ENCODE results near the gene OR9Q1. TPM values are rescaled to one million over a fixed set of nuclear protein-coding genes. Genes with fewer than 3 reads are reported as not detected.
"Not testable (repeated sequence)": the region's sequence is repeated elsewhere in the genome, so short reads cannot be mapped to it uniquely, and the experiment has no call there.

The OR9Q1 gene
- total RNA-seq, 4 donors from 2014 or later = not detected

- H3K4me3 ChIP-seq = no peak overlapping the region
- H3K36me3 ChIP-seq = no peaks in the 10 kb centered on the region
- in situ Hi-C loops (cut with MboI; ENCODE audit: low sequenced_read_pairs in 4 of 4) = no loop called here
- ATAC-seq (no peak), DNase-seq (no peak)
- H3K4me1 ChIP-seq = no peaks in the 10 kb centered on the region
- intact Hi-C loops (cut with DNase I; ENCODE audit: low total_unique reads) = no loop called here
- H3K27me3 ChIP-seq = no peaks in the 10 kb centered on the region
- H3K9me3 ChIP-seq = no peaks in the 10 kb centered on the region
- TF ChIP-seq CTCF (IDR thresholded peaks at IDR 0.05 in 4 of 5, conservative IDR thresholded peaks at IDR 0.05 in 1 of 5) (no peak), POLR2A (IDR thresholded peaks at IDR 0.05) (no peak)
- no peak overlapping the region for H3K27ac ChIP-seq
Observed at GRCh38 chr11:58199271-58199670, 175.6 kb downstream of the OR9Q1 start.

- intact Hi-C loops (cut with DNase I; ENCODE audit: low total_unique reads) (no loop called here), in situ Hi-C loops (cut with MboI; ENCODE audit: low sequenced_read_pairs in 4 of 4) (no loop called here)
- no peaks in the 10 kb centered on the region for H3K4me1 ChIP-seq
- no peak for ATAC-seq
- TF ChIP-seq POLR2A (IDR thresholded peaks at IDR 0.05) (no peak), CTCF (IDR thresholded peaks at IDR 0.05 in 4 of 5, conservative IDR thresholded peaks at IDR 0.05 in 1 of 5) (no peak)
- no peaks in the 10 kb centered on the region for H3K27me3 ChIP-seq
- no peaks in the 10 kb centered on the region for H3K9me3 ChIP-seq
- no peak within 1 kb of the TSS for H3K27ac ChIP-seq
- no peak within 1 kb of the TSS for H3K4me3 ChIP-seq
- DNase-seq = no peak
- no peaks in the 10 kb centered on the region for H3K36me3 ChIP-seq
Observed at GRCh38 chr11:58204042-58204441, 180.4 kb downstream of the OR9Q1 start, which contains the start of gene OR1S2. Gene OR1S2 (minus strand): TSS chr11:58204142. CDS start chr11:58204142, 0 bp downstream.

GRCh38 chr11:58212420-58212819, 188.7 kb downstream of the OR9Q1 start, which contains the start of gene OR1S1:
Gene OR1S1 (plus strand): TSS chr11:58212720.
- H3K9me3 ChIP-seq; H3K4me3 ChIP-seq; ATAC-seq; intact Hi-C loops (cut with DNase I; ENCODE audit: low total_unique reads); H3K36me3 ChIP-seq; H3K27me3 ChIP-seq; DNase-seq; H3K27ac ChIP-seq; in situ Hi-C loops (cut with MboI; ENCODE audit: low sequenced_read_pairs in 4 of 4); H3K4me1 ChIP-seq: not testable (repeated sequence)

- Histone ChIP-seq H3K4me1 (no peaks in the 10 kb centered on the region), H3K27ac (no peak overlapping the region), H3K36me3 (no peaks in the 10 kb centered on the region), H3K27me3 (no peaks in the 10 kb centered on the region), H3K9me3 (no peaks in the 10 kb centered on the region), H3K4me3 (no peak overlapping the region)
- ATAC-seq (no peak), DNase-seq (no peak)
- intact Hi-C loops (cut with DNase I; ENCODE audit: low total_unique reads) (no loop called here), in situ Hi-C loops (cut with MboI; ENCODE audit: low sequenced_read_pairs in 4 of 4) (no loop called here)
- TF ChIP-seq CTCF (IDR thresholded peaks at IDR 0.05 in 4 of 5, conservative IDR thresholded peaks at IDR 0.05 in 1 of 5) = no peak
- TF ChIP-seq POLR2A (IDR thresholded peaks at IDR 0.05) = no peak
Observed at GRCh38 chr11:58216476-58216875, 192.8 kb downstream of the OR9Q1 start.

GRCh38 chr11:58222721-58223120, 199.0 kb downstream of the OR9Q1 start:
- TF ChIP-seq CTCF (IDR thresholded peaks at IDR 0.05 in 4 of 5, conservative IDR thresholded peaks at IDR 0.05 in 1 of 5) = no peak
- no peak for TF ChIP-seq POLR2A (IDR thresholded peaks at IDR 0.05)
- Histone ChIP-seq H3K27me3 (no peaks in the 10 kb centered on the region), H3K27ac (no peak overlapping the region), H3K36me3 (no peaks in the 10 kb centered on the region), H3K9me3 (no peaks in the 10 kb centered on the region), H3K4me1 (no peaks in the 10 kb centered on the region), H3K4me3 (no peak overlapping the region)
- DNase-seq (no peak), ATAC-seq (no peak)
- intact Hi-C loops (cut with DNase I; ENCODE audit: low total_unique reads) (no loop called here), in situ Hi-C loops (cut with MboI; ENCODE audit: low sequenced_read_pairs in 4 of 4) (no loop called here)

Data from gastrocnemius medialis (tissue), 4 donors.